Subcutaneous adipose tissue (tissue), 4 donors: ENCODE data around the gene EBP. TPM values are rescaled to one million over a fixed set of nuclear protein-coding genes. Genes with fewer than 3 reads are reported as not detected.

Experiments used
- CTCF ChIP-seq: fragments of 450-650 bp; IDR thresholded peaks from one replicate; pipeline ENCODE4 v1.5.1; 2016; ENCODE audit warnings: low read depth, mild to moderate bottlenecking, control low read depth, antibody characterized with exemption, moderate library complexity
- total RNA-seq, 4 donors: library from RNA; depleted of rRNA; stranded (reverse); fragments of >200 nt; gene quantifications; one replicate each; pipeline ENCODE4 v1.1.0, GENCODE V29; 2016

The EBP gene
- 10 to 100 TPM in 3 of 4 donors, 1 to 10 TPM in 1; 6.0 to 33.5 (median 15.3) TPM for total RNA-seq

GRCh38 chrX:48521353-48522243, at the start of gene EBP:
Gene EBP, plus strand, starts transcription at chrX:48521808. Its CDS starts 1,964 bp downstream, at chrX:48523772.
- no peak for TF ChIP-seq CTCF

- TF ChIP-seq CTCF: no peak
Measured at GRCh38 chrX:48472225-48472624, 49.4 kb upstream of the EBP start.

- no peak for TF ChIP-seq CTCF
Measured at GRCh38 chrX:48472851-48473703, 48.5 kb upstream of the EBP start.

GRCh38 chrX:48473704-48473990, 48.0 kb upstream of the EBP start:
- TF ChIP-seq CTCF: no peak

GRCh38 chrX:48474127-48474526, 47.5 kb upstream of the EBP start:
- no peak for TF ChIP-seq CTCF

- TF ChIP-seq CTCF: no peak
Measured at GRCh38 chrX:48474581-48474980, 47.0 kb upstream of the EBP start.

GRCh38 chrX:48475296-48475695, 46.3 kb upstream of the EBP start:
- no peak for TF ChIP-seq CTCF
